GM18502 (cell line): ENCODE results near the gene ZNF524.

Experiments
- ATAC-seq: cut with Tn5 transposase; IDR thresholded peaks from one replicate; pipeline ENCODE4 v1.9.1; 2021; ENCODE audit warnings: mild to moderate bottlenecking; ENCODE audit not compliant: unreplicated experiment, poor library complexity

Gene ZNF524

GRCh38 chr19:55652311-55653128 is 52.4 kb downstream of the ZNF524 start:
- ATAC-seq: no peak
